ENCODE data around the gene GLIPR1L2.
"Not testable (repeated sequence)": the region's sequence is repeated elsewhere in the genome, so short reads cannot be mapped to it uniquely, and the experiment has no call there.

The GLIPR1L2 gene

GRCh38 chr12:75437564-75437963 is 46.7 kb downstream of the GLIPR1L2 start:
- DNase-seq (ENCODE audit: low read depth): peak; percentile 38

DNA sequence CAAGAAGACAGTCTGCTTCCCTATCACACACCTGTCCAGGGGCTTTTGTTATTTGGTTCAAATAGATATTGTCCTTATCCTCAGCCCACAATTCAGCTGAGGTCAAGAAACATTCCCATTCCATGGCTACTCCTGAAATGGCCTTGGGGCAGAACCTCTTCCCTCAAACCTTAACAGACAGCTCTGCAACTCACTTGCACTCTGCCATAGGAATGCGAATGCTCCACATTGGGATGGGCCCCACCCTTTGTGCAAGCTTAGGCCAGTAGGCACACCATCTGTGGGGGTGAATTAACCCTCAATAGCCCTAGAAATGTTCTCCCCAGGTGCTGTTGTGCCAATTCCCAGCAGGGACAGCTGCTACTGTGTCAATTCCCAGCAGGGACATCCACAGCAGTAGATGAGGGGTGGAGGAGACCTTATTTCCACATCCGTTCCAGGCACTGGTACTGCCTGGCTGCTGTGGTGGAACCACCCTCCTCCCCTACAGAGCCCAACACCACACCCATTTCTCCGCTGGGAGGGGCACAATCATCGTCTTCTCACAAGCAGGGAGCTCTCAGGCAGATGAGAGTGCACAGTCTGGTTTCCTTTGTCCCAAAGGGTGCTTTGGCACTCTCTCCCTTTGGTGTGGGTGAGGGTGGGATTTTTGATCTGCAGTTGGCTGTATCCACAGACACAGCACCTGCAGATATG is 47.3 kb downstream of the GLIPR1L2 start:
- DNase-seq (ENCODE audit: low read depth): no peak

GRCh38 chr12:75439048-75439447 is 48.2 kb downstream of the GLIPR1L2 start:
- DNase-seq (ENCODE audit: low read depth): peak; percentile 48

DNA sequence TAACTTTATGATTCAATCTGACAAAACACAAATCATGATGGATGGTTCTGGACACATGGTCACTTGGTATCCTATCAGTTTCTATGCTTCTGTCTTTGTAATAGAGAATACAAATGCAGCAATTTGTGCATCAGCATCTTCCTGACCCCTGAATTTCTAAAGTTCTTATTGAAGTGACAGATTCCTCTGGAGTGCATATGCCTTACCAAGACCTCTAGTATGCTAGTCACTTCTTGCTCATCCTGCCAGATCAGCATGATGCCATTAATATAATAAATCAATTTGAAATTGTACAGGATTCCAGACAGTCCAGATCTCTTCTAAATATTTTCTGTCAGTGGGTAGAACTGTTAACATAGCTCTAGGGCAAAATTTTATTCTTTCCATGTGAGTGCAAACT is 49.0 kb downstream of the GLIPR1L2 start:
- DNase-seq (ENCODE audit: low read depth): peak; percentile 41

GRCh38 chr12:75441687-75442449 is 51.0 kb downstream of the GLIPR1L2 start:
- DNase-seq (ENCODE audit: low read depth): not testable (repeated sequence)

GRCh38 chr12:75442454-75442853 is 51.6 kb downstream of the GLIPR1L2 start:
- DNase-seq (ENCODE audit: low read depth): not testable (repeated sequence)

DNA sequence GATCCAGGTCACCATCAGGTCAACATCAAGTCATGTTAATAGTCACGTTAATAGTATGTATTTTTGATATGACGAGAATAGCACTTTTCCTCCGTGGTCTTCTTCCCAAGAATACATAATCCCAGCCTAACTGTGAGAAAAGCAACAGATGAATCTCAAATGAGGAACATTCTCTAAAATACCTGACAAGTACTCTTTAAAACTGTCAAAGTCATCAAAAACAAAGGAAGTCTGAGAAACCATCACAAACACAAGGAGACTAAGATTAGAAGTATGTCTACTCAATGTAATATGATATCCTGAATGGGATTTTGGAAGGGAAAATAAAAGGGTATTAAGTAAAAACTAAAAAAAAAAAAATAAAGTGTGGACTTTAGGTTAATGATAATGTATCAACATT is 52.8 kb downstream of the GLIPR1L2 start:
- DNase-seq (ENCODE audit: low read depth): peak; percentile 19

DNA sequence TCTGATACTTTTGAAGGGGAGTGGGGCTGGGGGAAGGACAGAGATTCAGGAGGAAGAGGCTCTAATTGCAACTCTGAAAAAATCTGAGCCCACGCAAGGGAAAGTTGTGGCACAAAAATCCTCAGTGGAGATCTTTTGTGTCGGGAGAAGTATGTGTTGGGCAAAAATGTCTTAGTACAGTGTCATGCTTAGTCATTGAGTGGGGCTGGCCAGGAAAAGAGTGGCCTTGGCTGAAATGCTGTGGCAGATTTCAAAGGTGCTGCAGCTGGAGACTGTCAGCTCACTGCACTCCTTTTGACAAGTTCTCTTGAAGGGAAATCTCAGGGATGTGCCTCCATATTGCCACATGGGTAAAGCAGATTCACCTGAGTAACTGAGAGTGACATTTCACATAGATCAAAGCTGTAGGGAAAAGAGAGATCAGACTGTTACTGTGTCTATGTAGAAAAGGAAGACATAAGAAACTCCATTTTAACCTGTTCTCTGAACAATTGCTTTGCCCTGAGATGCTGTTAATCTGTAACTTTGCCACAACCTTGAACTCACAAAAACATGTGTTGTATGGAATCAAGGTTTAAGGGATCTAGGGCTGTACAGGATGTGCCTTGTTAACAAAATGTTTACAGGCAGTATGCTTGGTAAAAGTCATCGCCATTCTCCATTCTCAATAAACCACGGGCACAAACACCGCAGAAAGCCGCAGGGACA is 53.7 kb downstream of the GLIPR1L2 start:
- DNase-seq (ENCODE audit: low read depth): peak; percentile 80

DNA sequence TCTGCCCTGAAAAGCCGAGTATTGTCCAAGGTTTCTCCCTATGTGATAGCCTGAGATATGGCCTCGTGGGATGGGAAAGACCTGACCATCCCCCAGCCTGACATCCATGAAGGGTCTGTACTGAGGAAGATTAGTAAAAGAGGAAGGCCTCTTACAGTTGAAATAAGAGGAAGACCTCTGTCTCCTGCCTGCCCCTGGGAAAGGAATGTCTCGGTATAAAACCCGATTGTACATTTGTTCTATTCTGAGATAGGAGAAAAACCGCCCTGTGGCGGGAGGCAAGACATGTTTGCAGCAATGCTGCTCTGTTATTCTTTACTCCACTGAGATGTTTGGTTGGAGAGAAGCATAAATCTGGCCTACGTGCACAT is 54.2 kb downstream of the GLIPR1L2 start:
- DNase-seq (ENCODE audit: low read depth): not testable (repeated sequence)

GRCh38 chr12:75446857-75447256 is 56.0 kb downstream of the GLIPR1L2 start:
- peak; percentile 95 for DNase-seq (ENCODE audit: low read depth)

DNA sequence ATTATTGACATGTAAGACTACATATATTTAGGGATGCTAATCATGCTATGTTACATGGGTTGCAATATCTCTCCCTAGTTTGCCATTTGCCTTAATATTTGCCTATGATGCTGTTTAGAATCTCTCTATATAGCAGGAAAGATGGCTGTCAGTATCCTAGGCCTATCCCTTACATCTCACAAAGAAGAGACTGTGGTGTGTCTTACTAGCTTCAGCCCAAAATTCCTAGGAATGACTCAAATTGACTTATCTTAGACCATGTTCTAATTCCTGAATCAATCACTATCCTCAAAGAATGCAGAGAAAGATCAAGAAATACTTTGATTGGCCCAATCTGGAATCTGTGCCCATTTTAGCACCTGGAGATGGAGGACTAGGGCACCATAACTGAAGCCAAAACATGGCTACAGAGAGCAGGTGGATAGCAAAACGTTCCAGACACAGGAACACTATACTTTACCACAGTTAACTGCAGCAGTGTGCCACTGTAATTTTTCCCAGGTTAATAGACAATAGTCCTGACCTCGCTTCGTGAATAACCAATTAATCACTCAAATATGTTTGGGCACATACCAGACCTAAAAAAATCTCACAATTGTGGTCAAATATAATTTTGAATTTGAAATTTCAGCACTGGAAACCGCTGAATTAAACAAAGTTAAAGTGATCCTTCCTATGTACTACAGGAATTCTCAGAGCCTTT is 57.0 kb downstream of the GLIPR1L2 start:
- DNase-seq (ENCODE audit: low read depth): peak; percentile 58

- peak; percentile 65 for DNase-seq (ENCODE audit: low read depth)
Observed at GRCh38 chr12:75452675-75453330, 61.9 kb downstream of the GLIPR1L2 start.

GRCh38 chr12:75455839-75456238 is 65.0 kb downstream of the GLIPR1L2 start:
- peak; percentile 27 for DNase-seq (ENCODE audit: low read depth)

DNA sequence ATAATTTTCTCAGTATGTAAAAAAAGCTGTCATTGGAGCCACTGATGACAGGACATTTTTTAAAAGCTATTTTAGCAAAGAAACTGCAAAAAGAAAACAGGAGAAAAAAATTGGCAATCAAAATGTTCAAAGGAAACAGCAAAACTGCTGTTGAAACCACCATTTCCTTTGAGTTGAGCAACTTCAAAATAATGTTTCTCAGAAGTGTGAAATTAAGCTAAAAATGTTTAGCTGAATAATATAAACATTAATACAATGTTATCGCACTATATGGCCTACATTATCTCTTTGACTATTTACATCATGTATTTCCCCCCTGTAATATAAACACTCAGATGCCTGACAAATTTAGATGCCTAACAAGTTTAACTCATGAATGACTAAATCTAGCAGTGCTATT is 66.3 kb downstream of the GLIPR1L2 start:
- no peak for DNase-seq (ENCODE audit: low read depth)

DNA sequence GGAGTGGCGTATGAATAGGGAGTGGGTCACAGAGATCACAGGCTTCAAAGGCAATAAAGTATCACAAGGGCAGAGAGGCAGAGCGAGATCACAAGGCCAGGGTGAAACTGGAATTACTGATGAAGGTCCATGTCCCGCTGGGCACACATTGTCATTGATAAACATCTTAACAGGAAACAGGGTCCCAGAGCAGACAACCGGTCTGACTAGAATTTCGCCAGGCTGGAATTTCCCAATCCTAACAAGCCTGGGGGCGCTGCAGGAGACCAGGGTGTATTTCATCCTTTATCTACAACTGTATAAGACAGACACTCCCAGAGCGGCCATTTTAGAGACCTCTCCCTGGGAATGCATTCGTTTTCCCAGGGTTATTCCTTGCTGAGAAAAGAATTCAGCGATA is 67.0 kb downstream of the GLIPR1L2 start:
- DNase-seq (ENCODE audit: low read depth): not testable (repeated sequence)

- DNase-seq (ENCODE audit: low read depth): no peak
Observed at GRCh38 chr12:75459755-75460154, 68.9 kb downstream of the GLIPR1L2 start.

- DNase-seq (ENCODE audit: low read depth): no peak
Observed at GRCh38 chr12:75460204-75460603, 69.3 kb downstream of the GLIPR1L2 start.

- DNase-seq (ENCODE audit: low read depth): no peak
Observed at GRCh38 chr12:75471902-75472890, 81.3 kb downstream of the GLIPR1L2 start.

DNA sequence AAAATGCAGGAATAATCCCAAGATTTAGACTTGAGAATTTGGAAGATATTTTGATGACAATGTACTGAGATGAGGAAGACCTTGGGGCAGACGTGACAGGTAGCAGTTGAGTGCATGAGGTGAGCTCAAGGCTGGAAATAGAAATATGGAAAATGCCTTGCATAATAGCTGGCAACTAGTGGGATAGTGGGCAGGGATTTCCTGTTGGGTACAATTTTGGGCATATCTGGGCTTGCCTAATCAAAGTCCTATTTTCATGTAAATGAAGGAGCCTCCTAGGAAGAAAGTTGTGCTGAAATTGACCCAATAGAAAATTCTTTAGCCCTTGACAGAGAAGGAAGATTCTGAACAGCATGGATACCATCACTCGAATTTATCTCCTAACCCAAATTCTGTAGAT is 83.2 kb downstream of the GLIPR1L2 start:
- DNase-seq (ENCODE audit: low read depth): no peak

DNA sequence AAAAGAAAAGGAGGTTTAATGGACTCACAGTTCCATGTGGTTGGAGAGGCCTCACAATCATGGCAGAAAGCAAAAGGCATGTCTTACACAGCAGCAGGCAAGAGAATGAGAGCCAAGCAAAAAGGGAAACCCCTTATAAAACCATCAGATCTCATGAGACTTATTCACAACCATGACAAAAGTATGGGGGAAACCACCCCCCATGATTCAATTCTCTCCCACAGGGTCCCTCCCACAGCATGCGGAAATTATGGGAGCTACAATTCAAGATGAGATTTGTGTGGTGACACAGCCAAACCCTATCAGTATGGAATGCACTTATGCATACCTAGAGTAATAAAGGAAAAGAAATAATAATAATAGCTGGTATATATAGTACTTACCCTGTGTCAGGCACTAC is 85.2 kb downstream of the GLIPR1L2 start:
- DNase-seq (ENCODE audit: low read depth): no peak

DNA sequence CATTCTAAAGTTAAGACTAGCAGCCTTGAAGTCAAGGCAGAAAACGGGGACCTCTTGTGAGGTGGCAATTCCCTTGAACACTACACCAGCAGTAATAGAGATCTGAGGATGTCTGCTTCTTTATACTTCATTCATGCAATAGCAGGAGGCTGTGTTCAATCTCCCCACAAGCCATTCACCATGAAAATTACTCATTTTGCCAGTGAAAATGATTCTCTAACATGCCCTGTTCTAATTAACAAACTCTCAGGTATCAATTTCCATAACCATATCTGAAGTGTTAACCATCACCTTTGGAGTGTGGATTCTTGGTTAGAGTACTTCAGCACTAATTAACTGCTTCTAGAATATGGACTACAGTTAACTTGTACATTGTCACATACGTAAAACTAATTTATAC is 86.2 kb downstream of the GLIPR1L2 start:
- DNase-seq (ENCODE audit: low read depth): no peak
